Tibial artery (tissue), 4 donors: ENCODE results near the gene ADM2.

Source experiments
- DNase-seq, 2 donors: peaks; one replicate each; pipeline ENCODE4 v3.0.0-alpha.2; 2019
- H3K27ac ChIP-seq, 2 donors: fragments of 200-600 bp; sonication (generic) in 1 of 2; 1 replicate in 1 of 2; 2 replicates in 1 of 2; pipeline ENCODE4 v1.5.1; 2018 to 2019; ENCODE audit warnings: mild to moderate bottlenecking in 1 of 2
- H3K27me3 ChIP-seq, 2 donors: fragments of 200-600 bp; sonication (generic) in 1 of 2; one replicate each; pipeline versions ENCODE4 v1.5.1 to v1.6.0; 2016 to 2019
- H3K36me3 ChIP-seq, 3 donors: fragments of 200-600 bp; sonication (generic) in 2 of 3; one replicate each; pipeline ENCODE4 v1.5.1; 2016 to 2019; ENCODE audit warnings: mild to moderate bottlenecking in 2 of 3
- H3K4me1 ChIP-seq, 4 donors: fragments of 200-600 bp; sonication (generic) in 2 of 4; 1 replicate in 3 of 4; 2 replicates in 1 of 4; pipeline ENCODE4 v1.5.1; 2016 to 2019
- H3K4me3 ChIP-seq, 2 donors: fragments of 200-600 bp; sonication (generic) in 1 of 2; 1 replicate in 1 of 2; 2 replicates in 1 of 2; pipeline ENCODE4 v1.5.1; 2018 to 2019; ENCODE audit warnings: mild to moderate bottlenecking in 2 of 2
- H3K9me3 ChIP-seq, 3 donors: fragments of 200-600 bp; sonication (generic) in 1 of 3; one replicate each; pipeline ENCODE4 v1.5.1; 2016 to 2019
- intact Hi-C: fragments of 100-400 bp; cut with DNase I; formaldehyde crosslinking; loops from one replicate; pipeline ENCODE4 v1.15.0; 2023; ENCODE audit warnings: low total_unique reads
- TF ChIP-seq, protein P1 (sequence below), 2 experiments: fragments of 200-600 bp in 1 of 2; fragments of 450-650 bp in 1 of 2; IDR thresholded peaks; one replicate each; pipeline ENCODE4 v1.5.1; 2017 to 2019; ENCODE audit warnings: antibody characterized with exemption in 2 of 2, mild to moderate bottlenecking in 1 of 2, moderate library complexity in 1 of 2

Gene ADM2

DNA sequence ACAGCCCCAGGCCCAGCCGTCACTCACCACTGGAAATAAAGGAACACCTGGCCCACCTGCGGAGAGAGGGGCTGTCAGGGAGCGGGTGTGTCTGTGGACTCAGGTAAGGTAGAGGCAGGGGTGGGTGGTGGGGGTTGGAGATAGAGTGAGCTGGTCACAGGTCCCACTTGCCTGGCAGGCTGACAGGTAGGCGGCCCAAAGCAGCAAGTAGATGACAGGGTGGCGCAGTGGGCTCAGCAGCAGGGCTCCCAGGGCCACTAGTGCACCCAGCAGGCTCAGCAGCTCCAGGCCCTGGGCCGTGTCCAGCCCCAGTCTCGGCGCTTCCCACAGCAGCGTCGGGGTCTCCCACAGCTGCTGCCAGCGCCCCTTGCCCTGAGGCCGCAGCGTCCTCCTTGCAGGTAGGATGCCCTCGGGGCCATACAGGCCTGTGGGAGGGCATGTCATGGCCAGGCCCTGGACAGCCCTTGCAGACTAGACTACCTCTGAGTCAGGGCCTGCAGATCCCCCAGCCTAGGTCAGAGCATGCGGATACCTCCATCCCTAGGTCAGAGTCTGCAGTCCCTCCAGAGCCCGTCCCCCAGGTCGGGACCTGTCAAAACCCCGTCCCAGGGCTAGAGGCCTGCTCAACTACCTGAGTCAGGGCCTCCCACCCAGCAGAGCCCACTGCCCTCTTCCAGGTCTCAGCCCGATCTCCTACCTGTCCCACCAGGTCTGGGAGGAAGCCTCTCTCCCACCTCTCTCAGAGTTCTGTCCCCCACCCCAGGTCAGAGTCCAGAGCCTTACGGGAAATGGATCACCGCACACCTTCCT, 25.5 kb downstream of the ADM2 start:
- Histone ChIP-seq H3K4me3 (peak overlapping the region; percentile 88 to 99), H3K4me1 (peaks cover 0 to 36% (median 19%) of the 10 kb centered on the region in 4 donors)

GRCh38 chr22:50507421-50507990, 26.2 kb downstream of the ADM2 start, which contains the start of gene LMF2:
TSS of gene LMF2 (minus strand) at chr22:50507702. CDS start at chr22:50507675, 27 bp downstream.
- H3K27me3 ChIP-seq: no peaks in the 10 kb centered on the region
- no peaks in the 10 kb centered on the region for H3K9me3 ChIP-seq
- H3K27ac ChIP-seq: peak within 1 kb of the TSS; percentile 92 to 94
- H3K4me3 ChIP-seq: peak within 1 kb of the TSS; percentile 88 to 99
- peak; percentile 81 to 95 for DNase-seq
- H3K36me3 ChIP-seq: peaks cover 29 to 43% (median 30%) of the 10 kb centered on the region in 3 donors
- peaks cover 0 to 36% (median 19%) of the 10 kb centered on the region in 4 donors for H3K4me1 ChIP-seq
- intact Hi-C loops: loop anchor here (10.0 kb wide), 1 partner anchor 263 kb away; the partner anchor contains the start of gene TUBGCP6
- TF ChIP-seq, protein P1, sequence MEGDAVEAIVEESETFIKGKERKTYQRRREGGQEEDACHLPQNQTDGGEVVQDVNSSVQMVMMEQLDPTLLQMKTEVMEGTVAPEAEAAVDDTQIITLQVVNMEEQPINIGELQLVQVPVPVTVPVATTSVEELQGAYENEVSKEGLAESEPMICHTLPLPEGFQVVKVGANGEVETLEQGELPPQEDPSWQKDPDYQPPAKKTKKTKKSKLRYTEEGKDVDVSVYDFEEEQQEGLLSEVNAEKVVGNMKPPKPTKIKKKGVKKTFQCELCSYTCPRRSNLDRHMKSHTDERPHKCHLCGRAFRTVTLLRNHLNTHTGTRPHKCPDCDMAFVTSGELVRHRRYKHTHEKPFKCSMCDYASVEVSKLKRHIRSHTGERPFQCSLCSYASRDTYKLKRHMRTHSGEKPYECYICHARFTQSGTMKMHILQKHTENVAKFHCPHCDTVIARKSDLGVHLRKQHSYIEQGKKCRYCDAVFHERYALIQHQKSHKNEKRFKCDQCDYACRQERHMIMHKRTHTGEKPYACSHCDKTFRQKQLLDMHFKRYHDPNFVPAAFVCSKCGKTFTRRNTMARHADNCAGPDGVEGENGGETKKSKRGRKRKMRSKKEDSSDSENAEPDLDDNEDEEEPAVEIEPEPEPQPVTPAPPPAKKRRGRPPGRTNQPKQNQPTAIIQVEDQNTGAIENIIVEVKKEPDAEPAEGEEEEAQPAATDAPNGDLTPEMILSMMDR (IDR thresholded peaks at IDR 0.05): peak in 1 of 2 experiments; percentile 6

More for the DNA sequence above, 25.5 kb downstream of the ADM2 start:
- TF ChIP-seq, protein P1 (IDR thresholded peaks at IDR 0.05): no peak
- intact Hi-C loops: loop anchor here (10.0 kb wide), 1 partner anchor 262 kb away; the partner anchor contains the start of gene TUBGCP6
- H3K27me3 ChIP-seq: no peaks in the 10 kb centered on the region
- H3K9me3 ChIP-seq: no peaks in the 10 kb centered on the region
- no peak for DNase-seq
- peak overlapping the region; percentile 92 to 94 for H3K27ac ChIP-seq
- peaks cover 32 to 49% (median 34%) of the 10 kb centered on the region in 3 donors for H3K36me3 ChIP-seq

DNA sequence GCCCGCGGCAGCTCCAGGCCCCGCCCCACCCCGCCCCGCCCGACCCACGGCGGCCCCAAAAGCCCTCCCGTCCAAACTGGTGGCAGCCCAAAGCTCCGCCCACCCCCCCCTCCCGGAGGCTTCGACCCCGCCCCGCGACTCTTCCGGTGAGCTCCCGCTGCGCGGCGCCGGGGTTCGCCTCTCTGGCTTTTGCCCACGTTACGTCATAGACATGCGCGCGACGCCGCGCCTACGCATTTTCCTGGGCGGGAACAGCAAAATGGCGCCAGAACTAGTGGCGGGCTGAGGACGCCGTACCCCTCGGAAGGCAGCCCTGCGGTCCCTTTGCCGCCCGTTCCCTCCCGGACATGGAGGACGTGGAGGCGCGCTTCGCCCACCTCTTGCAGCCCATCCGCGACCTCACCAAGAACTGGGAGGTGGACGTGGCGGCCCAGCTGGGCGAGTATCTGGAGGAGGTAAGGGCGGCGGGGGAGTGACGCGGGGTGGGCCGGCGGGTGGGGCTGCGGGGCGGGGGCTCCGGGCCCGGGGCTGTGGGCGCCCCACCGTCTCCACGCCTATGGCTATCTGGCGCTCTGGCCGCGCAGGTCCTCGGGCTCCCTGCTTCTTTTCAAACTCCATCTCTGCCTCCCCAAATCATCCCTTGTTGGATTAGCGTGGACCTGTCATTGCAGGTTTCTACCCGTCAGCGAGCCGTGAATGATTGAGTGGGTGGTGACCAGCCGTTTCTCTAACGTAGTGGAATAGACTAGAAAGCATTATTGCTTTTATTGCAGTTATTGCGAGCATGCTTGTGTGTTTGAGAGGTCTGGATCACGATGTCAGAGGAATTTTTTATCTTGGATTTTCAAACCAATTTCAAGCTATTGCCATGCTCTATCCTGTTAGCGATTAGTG, 26.9 kb downstream of the ADM2 start, which contains the start of gene NCAPH2:
Gene NCAPH2 (plus strand): TSS at position 234 of the 894 bp plus-strand sequence. CDS start 114 bp downstream, at position 348.
- Histone ChIP-seq H3K36me3 (peaks cover 22 to 35% (median 22%) of the 10 kb centered on the region in 3 donors), H3K9me3 (no peaks in the 10 kb centered on the region), H3K27ac (peak within 1 kb of the TSS; percentile 92 to 94), H3K4me1 (peaks cover 0 to 37% (median 19%) of the 10 kb centered on the region in 4 donors), H3K27me3 (no peaks in the 10 kb centered on the region), H3K4me3 (peak within 1 kb of the TSS; percentile 88 to 99)
- intact Hi-C loops: loop anchor here (2.0 to 10.0 kb wide), 2 partner anchors 17 to 263 kb away; partner anchors contain the start of genes SCO2 and TUBGCP6
- DNase-seq: peak; percentile 92 to 97
- TF ChIP-seq, protein P1 (IDR thresholded peaks at IDR 0.05): peak in 1 of 2 experiments; percentile 8

GRCh38 chr22:50508897-50509296, 27.6 kb downstream of the ADM2 start:
- TF ChIP-seq, protein P1 (IDR thresholded peaks at IDR 0.05): no peak
- intact Hi-C loops: loop anchor here (2.0 to 10.0 kb wide), 2 partner anchors 16 to 264 kb away; partner anchors contain the start of genes SCO2 and TUBGCP6

More at GRCh38 chr22:50508897-50509296, 27.6 kb downstream of the ADM2 start:
- peaks cover 0 to 39% (median 19%) of the 10 kb centered on the region in 4 donors for H3K4me1 ChIP-seq
- peaks cover 17 to 29% (median 18%) of the 10 kb centered on the region in 3 donors for H3K36me3 ChIP-seq
- no peaks in the 10 kb centered on the region for H3K27me3 ChIP-seq
- H3K9me3 ChIP-seq: no peaks in the 10 kb centered on the region
- DNase-seq: no peak
- peak overlapping the region; percentile 86 to 90 for H3K27ac ChIP-seq
- peak overlapping the region; percentile 75 to 85 for H3K4me3 ChIP-seq
